OCI-LY7 (cell line): Measurements from ENCODE around the gene C19orf73. TPM values are rescaled to one million over a fixed set of nuclear protein-coding genes. Genes with fewer than 3 reads are reported as not detected.

Experiments
- BruUV-seq: library from RNA; stranded (reverse); fragments of 400-500 nt; replicated peaks from 2 replicates; lab custom pipeline; 2021; lab: Mats Ljungman, UMichigan
- CTCF ChIA-PET: fragments of 300-600 bp; sonication (Branson Sonifier 250); formaldehyde crosslinking; loops from one replicate; lab custom pipeline; 2022; ENCODE audit warnings: antibody characterized with exemption; ENCODE audit not compliant: unreplicated experiment; lab: Charles Lee
- POLR2A ChIA-PET: fragments of 300-600 bp; sonication (Branson Sonifier 250); formaldehyde crosslinking; loops from one replicate; lab custom pipeline; 2022; ENCODE audit warnings: antibody characterized with exemption; lab: Charles Lee
- DNase-seq: peaks from one replicate; pipeline ENCODE4 v3.0.0-alpha.2; 2015; ENCODE audit warnings: low spot score
- H2AFZ ChIP-seq: fragments of 200-600 bp; sonication (generic), shearing (Covaris generic); 2 replicates; pipeline ENCODE4 v1.6.1; 2014; ENCODE audit warnings: mild to moderate bottlenecking, antibody characterized with exemption, low read length, moderate library complexity
- H3K27ac ChIP-seq: fragments of 200-600 bp; sonication (generic); 2 replicates; pipeline ENCODE4 v1.5.1; 2014; ENCODE audit warnings: mixed run types, low read depth, mild to moderate bottlenecking, moderate library complexity, low read length, inconsistent platforms; ENCODE audit not compliant: poor library complexity, severe bottlenecking
- H3K36me3 ChIP-seq: fragments of 200-600 bp; sonication (generic); 2 replicates; pipeline ENCODE4 v1.6.1; 2014; ENCODE audit warnings: mild to moderate bottlenecking, antibody characterized with exemption, low read length, moderate library complexity, mixed read lengths; ENCODE audit not compliant: insufficient read depth
- H3K4me1 ChIP-seq: fragments of 200-600 bp; sonication (generic); 2 replicates; pipeline ENCODE4 v1.5.1; 2014; ENCODE audit warnings: mild to moderate bottlenecking, low read length; ENCODE audit not compliant: insufficient read depth, poor library complexity, severe bottlenecking
- H3K4me2 ChIP-seq: fragments of 200-600 bp; sonication (generic); 2 replicates; pipeline ENCODE4 v1.6.1; 2014; ENCODE audit warnings: mild to moderate bottlenecking, low read length
- H3K4me3 ChIP-seq: fragments of 200-600 bp; sonication (generic); 2 replicates; pipeline ENCODE4 v1.5.1; 2014; ENCODE audit warnings: mild to moderate bottlenecking, low read depth, low read length; ENCODE audit not compliant: poor library complexity, severe bottlenecking
- H3K79me2 ChIP-seq: fragments of 200-600 bp; sonication (generic); 2 replicates; pipeline ENCODE4 v1.6.1; 2016; ENCODE audit warnings: low read depth, mild to moderate bottlenecking, low read length, moderate library complexity, mixed read lengths; ENCODE audit not compliant: insufficient read depth
- H3K9me2 ChIP-seq: fragments of 200-600 bp; sonication (generic); 2 replicates; pipeline ENCODE4 v1.6.1; 2016; ENCODE audit warnings: mild to moderate bottlenecking, low read length, mixed read lengths; ENCODE audit not compliant: insufficient read depth
- H3K9me3 ChIP-seq: fragments of 200-600 bp; sonication (generic); 2 replicates; pipeline ENCODE4 v1.6.1; 2014; ENCODE audit warnings: mild to moderate bottlenecking, mixed run types, low read length, mixed read lengths
- H4K20me1 ChIP-seq: fragments of 200-600 bp; sonication (generic); 2 replicates; pipeline ENCODE4 v1.6.1; 2014; ENCODE audit warnings: mild to moderate bottlenecking, antibody characterized with exemption, low read length, moderate library complexity, mixed read lengths; ENCODE audit not compliant: insufficient read depth
- EZH2phosphoT487 ChIP-seq: fragments of 200-600 bp; sonication (generic); IDR thresholded peaks from 2 replicates; pipeline ENCODE4 v1.6.1; 2018; ENCODE audit warnings: low read depth, borderline replicate concordance, mild to moderate bottlenecking, mixed run types, antibody characterized with exemption, low read length, moderate library complexity, mixed read lengths
- intact Hi-C: fragments of 100-400 bp; cut with micrococcal nuclease; formaldehyde crosslinking; loops from one replicate; pipeline ENCODE4 v1.10.0; 2022; ENCODE audit not compliant: unreplicated experiment
- total RNA-seq, 2 experiments: library from RNA; depleted of rRNA in 1 of 2; stranded (reverse); fragments of >200 nt in 1 of 2; shearing (Covaris generic) in 1 of 2; gene quantifications; 2 replicates each; pipeline ENCODE4 v1.2.3, GENCODE V29; 2014 to 2022
- TF ChIP-seq, protein P1 (sequence below): fragments of 200-600 bp; sonication (generic); conservative IDR thresholded peaks from 2 replicates; pipeline ENCODE4 v1.5.1; 2014; ENCODE audit warnings: mild to moderate bottlenecking, antibody characterized with exemption, low read length, moderate library complexity, mixed read lengths

The C19orf73 gene
- total RNA-seq, 2 experiments from 2014 or later: 2.5 to 8.3 TPM

DNA sequence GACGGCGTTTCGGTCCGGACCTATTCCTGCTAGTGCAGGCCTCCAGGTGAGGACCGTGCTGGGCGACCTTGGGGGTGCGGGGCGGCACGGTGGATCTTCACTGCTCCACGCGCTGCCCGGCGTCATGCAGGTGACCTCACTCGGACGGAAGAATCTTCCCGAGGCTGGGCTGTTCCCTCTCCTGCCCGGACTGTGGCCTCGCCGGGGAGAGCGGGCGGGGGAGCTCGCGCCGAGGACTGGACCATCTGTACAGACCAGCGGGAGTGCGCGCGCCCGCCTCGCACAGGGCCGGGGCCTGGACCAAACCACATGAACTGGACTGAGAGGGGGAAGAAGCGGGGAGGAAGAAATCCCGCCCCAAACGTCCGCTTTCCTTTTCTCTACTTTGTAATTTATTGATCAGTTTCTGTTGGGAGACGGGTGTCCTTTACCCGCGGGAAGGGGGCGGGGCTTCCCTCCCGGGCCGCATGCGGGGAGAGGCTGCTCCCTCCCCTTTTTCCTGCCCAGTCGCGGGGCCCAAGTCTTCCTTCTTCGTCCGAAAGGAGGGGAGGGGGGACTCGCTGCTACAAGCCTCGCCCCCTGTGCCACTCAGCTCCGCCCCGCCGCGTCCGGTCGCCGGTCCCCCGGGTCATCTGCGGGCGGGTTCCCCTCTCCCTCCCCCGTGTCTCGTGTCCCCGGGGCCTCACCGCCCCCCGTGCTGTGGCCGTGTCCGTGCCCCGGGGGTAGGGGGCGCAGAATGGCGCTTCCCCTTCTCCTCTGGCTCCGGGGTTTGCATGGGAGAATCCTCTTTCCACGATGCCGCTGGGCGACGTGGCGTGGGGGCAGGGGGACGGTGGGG lies 31.4 kb upstream of the C19orf73 start:
- Histone ChIP-seq H3K9me2 (no peaks in the 10 kb centered on the region), H4K20me1 (no peaks in the 10 kb centered on the region), H3K79me2 (no peaks in the 10 kb centered on the region), H3K4me2 (peak overlapping the region; percentile 85), H3K36me3 (no peaks in the 10 kb centered on the region), H3K4me1 (peaks cover 32% of the 10 kb centered on the region), H3K9me3 (no peaks in the 10 kb centered on the region), H2AFZ (peak overlapping the region; percentile 72; the same call in 1 of the 2 replicates), H3K4me3 (peak overlapping the region; percentile 83), H3K27ac (peak overlapping the region; percentile 36)
- DNase-seq: peak; percentile 90
- TF ChIP-seq, protein P1, sequence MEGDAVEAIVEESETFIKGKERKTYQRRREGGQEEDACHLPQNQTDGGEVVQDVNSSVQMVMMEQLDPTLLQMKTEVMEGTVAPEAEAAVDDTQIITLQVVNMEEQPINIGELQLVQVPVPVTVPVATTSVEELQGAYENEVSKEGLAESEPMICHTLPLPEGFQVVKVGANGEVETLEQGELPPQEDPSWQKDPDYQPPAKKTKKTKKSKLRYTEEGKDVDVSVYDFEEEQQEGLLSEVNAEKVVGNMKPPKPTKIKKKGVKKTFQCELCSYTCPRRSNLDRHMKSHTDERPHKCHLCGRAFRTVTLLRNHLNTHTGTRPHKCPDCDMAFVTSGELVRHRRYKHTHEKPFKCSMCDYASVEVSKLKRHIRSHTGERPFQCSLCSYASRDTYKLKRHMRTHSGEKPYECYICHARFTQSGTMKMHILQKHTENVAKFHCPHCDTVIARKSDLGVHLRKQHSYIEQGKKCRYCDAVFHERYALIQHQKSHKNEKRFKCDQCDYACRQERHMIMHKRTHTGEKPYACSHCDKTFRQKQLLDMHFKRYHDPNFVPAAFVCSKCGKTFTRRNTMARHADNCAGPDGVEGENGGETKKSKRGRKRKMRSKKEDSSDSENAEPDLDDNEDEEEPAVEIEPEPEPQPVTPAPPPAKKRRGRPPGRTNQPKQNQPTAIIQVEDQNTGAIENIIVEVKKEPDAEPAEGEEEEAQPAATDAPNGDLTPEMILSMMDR: no peak
- ChIA-PET POLR2A (interaction anchor here (0.8 kb wide), 1 partner anchor 12 kb away, joined by 3 read pairs; no protein-coding TSS in a partner anchor), CTCF (interaction anchor here (0.6 to 1.4 kb wide), 2 partner anchors 49 to 435 kb away, joined by 3 read pairs; no protein-coding TSS in a partner anchor)
- no TSS peak for BruUV-seq
- intact Hi-C loops: no loop called here

DNA sequence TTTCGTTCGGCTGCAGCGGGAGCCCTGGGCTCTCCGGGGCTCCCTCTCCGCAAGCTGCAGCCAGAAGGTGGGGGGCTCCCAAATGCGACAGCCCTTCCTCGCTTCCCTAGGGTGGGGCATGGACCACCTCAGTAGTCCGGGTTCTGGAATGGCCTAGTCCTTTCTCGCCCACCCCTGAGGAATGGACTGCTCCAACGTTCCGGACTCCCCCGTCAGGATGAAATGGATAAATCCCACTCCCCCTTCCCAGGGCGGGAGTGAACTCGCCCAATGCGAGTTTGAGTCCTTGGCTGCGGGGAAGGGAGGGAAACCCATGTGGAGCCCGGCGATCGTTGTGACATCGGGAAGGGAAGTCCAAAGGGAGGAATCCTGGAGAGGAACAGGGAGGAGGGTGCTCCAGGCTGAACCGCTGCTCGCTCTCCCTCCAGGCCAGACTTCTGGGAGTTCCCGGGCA lies 30.7 kb upstream of the C19orf73 start:
- Histone ChIP-seq H3K79me2 (no peaks in the 10 kb centered on the region), H3K36me3 (no peaks in the 10 kb centered on the region), H3K4me3 (peak overlapping the region; percentile 83), H4K20me1 (no peaks in the 10 kb centered on the region), H3K27ac (peak overlapping the region; percentile 36), H2AFZ (peak overlapping the region; percentile 72; the same call in 1 of the 2 replicates), H3K9me3 (no peaks in the 10 kb centered on the region), H3K4me2 (peak overlapping the region; percentile 85), H3K4me1 (peaks cover 32% of the 10 kb centered on the region), H3K9me2 (no peaks in the 10 kb centered on the region)
- peak; percentile 86 for DNase-seq
- BruUV-seq: no TSS peak
- intact Hi-C loops: loop anchor here (2.0 kb wide), 1 partner anchor 59 kb away; no protein-coding TSS in a partner anchor
- CTCF ChIA-PET: interaction anchor here (0.6 kb wide), 1 partner anchor 36 kb away, joined by 3 read pairs; no protein-coding TSS in a partner anchor
- POLR2A ChIA-PET: interaction anchor here (0.8 kb wide), 1 partner anchor 11 kb away, joined by 3 read pairs; no protein-coding TSS in a partner anchor
- TF ChIP-seq EZH2phosphoT487: no peak
- TF ChIP-seq, protein P1: no peak
